DMS 273 treated with DMSO at 0.1 percent for 48 hours (cell line): Measurements from ENCODE around the gene RNF175.
"Not testable (repeated sequence)": the region's sequence is repeated elsewhere in the genome, so short reads cannot be mapped to it uniquely, and the experiment has no call there.

Experiments used
- DNase-seq: peaks from one replicate; lab custom pipeline; 2025; lab: John Stamatoyannopoulos, UW

RNF175 gene

DNA sequence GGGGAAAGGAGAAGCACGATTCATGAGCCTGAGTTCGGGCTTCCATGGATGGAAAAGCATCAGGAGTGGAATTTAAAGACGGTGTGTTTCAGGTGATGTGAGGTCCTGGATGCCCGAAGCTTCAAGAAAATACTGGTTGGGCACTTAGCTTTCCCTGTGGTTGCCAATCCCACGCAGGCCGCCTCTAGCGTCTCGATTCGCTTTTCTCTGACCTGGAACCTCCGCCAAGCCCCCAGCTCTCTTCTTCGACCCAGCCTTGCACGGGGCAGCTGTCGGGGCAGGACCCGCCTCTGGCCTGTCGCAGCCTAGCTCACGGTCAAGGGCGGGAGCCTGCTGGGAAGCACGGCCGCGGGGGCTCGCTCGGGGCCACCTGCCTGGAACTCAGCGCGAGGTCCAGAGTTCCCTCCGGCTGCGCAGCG lies 76.1 kb downstream of the RNF175 start:
- DNase-seq, result no peak

GRCh38 chr4:153679486-153679885 lies 80.3 kb downstream of the RNF175 start:
- DNase-seq, result no peak

DNA sequence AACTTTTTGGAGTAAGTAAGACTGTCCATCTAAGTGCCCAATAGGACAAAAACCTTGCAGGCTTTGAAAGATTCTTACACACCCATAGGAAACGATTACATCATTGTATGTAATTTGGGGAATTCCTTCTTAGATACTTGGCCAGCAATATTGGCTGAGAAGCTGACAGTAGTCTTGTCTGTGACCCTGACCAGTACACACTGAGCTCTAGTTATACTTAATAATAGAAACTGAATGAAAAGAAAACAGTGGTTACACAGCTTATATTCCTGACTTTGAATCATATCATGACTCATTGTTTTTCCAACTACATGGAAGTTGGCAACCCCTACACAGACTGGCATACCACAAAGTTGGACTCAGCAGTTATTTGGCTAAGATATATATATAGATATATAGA lies 82.8 kb downstream of the RNF175 start:
- DNase-seq, result no peak

DNA sequence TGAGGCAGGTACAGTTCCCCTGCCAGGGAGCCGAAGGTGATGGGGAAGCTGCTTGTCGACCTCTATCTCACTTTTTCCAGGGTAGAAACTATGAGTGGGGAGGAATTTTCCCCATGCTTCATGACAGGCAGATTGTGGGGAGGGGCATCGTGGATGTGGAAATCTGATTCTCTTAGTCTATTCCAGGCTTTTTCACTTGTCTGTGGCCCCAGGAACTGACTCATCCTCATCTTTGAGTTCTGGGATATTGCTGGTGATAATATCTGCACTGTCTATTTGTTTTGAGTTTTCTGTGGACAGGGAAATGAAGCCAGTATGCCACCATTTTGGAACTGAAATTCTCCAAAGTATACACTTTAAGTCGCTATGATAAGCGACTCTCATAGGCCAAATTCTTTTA lies 83.3 kb downstream of the RNF175 start:
- no peak for DNase-seq

DNA sequence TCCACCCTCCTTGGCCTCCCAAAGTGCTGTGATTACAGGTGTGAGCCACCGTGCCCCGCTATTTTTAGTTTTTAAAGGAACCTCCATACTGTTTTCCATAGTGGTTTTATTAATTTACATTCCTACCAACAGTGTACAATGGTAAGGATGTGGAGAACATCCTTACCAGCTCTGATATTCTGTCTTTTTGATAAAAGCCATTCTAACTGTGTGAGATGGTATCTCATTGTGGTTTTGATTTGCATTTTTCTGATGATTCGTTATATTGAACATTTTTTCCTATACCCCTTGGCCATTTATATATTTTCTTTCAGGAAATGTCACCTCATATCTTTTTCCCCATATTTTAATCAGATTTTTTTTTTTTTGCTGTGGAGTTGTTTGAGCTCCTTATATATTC lies 90.0 kb downstream of the RNF175 start:
- DNase-seq, result no peak

DNA sequence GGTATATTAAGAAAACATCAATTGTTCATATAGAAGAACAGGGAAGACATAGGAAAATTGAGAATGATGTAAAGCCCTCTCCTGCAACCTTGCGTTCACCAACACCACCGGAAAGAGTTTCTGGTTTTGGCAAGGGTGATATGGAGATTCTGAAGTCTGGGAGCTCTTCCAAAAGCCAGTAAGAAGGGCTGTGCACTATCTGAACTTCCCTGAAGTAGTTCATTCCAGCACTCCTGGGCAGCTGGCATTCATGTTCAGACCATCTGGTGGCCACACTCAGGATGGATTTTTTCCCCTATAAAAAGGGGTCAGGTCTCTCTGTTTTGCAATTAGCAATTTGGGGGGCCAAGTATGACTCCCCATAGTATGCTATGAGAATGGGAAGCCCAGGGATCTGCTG lies 91.2 kb downstream of the RNF175 start:
- no peak for DNase-seq

- DNase-seq, result not testable (repeated sequence)
These were observed 93.3 kb downstream of the RNF175 start for GRCh38 chr4:153666505-153666904.

DNA sequence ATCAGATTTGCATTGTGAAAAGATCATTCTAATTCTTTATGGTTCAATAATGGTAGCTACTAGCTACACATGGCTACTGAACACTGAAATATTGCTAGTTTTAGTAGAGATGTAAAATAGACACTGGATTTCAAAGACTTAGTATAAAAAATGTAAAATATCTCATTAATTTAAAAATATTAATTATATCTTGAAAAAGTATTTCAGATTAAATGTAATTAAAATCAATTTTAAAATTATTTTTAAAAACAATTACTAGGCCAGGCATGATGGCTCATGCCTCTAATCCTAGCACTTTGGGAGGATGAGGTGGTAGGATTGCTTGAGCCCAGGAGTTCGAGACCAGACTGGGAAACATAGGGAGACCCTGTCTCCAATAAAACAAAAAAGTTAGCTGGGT lies 96.2 kb downstream of the RNF175 start:
- DNase-seq, result no peak

DNA sequence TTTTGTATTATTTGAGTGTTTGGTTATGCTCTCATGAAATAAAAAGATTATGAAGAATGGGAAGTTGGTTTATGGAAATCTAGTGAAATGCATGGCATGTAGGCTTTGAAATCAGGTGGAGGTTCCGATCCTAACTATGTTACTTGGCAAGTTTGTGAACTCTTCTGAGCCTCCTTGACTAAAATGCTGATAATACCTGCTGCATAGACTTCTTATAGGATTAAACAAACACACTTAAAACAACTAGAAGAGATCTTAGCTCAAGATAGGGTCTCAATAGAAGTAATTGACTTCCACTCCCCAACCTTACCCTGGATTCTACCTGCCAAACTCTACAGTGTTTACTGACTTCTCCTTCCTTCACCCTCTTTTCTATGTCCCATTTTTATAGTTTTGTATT lies 97.9 kb downstream of the RNF175 start:
- DNase-seq, result no peak

DNA sequence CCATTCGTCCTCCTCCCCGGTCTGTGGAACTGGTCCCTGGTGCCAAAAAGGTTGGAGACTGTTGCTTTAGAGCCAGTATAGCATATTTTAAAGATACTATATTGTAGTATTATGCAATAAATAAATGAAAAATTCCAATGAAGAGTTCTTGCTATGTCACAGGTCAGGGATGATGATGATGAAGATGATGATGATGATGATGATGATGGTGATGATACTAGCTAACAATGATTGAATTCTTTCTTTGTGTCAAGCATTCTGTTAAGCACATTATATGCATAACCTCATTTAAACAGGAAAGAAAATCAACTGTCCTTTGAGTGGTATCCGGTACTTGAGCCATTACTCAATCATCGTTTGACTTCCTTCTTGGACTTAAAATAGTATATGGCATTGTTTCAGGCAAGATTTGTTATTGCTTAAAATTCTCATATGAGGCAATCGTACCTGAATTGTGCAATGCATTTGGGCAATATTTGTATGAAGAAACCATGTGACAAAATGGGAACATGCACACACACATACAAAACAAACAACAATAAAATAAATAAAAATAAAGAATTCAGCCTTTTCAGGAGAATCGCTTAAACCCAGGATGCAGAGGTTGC lies 98.5 kb downstream of the RNF175 start:
- DNase-seq, result no peak
